Stimulated activated CD8-positive, alpha-beta memory T cell treated with anti-CD3 and anti-CD28 coated beads, Interleukin-7, amount 100 ng/mL, for 4 hours (primary cell): ENCODE measurements around the gene VIM.

Experiments used
- DNase-seq, 2 donors: peaks; one replicate each; pipeline ENCODE4 v3.0.0-alpha.2; 2020; ENCODE audit warnings: low read depth in 2 of 2

The VIM gene

DNA sequence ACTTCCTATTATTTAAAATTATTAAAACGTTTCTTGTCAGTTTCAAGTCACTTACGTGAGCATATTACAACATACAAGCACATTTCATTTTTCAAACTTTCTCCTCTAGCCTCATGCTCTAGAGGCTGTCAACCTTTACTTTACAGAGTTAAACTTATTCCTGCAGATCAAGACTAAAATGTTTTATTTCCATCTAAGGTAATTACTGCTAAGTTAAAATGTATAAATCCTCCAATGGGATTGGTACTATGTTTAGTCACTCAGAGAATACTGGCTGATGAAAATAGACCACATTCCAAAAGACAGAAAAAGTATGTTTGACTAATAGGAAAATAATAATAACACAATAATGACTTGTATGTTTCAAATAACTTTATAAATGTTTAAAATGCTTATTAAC lies 18.2 kb upstream of the VIM start:
- no peak for DNase-seq

DNA sequence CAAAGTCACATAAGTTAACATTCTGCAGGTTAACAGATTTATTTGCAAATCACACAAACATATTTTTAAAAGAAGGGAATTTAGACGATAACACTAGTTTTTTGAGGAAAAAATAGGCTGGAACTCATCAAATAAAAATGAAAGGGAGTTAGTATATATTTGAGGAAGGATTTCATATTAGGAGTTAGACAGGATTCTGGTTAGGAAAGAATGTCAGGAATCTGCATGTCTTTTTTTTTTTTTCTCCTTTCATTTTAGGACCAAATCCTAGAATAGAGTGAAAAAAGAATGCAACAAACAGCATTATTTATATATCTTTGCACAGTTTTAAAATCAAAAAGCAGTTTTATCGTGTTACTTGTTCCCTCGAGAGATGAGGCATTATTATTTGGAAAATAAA lies 17.7 kb upstream of the VIM start:
- no peak for DNase-seq

DNA sequence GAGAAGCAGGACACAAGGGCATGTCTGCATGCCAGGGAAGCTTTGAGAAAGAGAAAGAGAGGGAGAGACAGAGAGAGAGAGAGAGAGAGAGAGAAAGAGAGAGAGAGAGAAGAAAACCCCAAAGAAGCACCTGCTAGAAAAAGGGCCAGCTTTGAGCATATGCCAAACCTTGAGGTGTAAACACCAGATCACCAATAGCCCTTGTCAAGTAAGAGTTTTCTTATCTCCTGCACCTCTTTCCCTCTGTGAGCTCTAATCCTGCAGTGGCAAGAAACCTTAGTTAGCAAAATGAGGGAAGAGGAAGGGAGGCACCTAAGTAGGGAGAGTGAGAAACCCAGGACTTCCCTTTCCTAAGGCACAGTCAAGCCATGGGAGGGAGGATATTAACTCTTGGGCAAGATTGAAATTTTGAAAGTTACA lies 15.2 kb upstream of the VIM start:
- no peak for DNase-seq

- no peak for DNase-seq
Observed at GRCh38 chr10:17213646-17214349, 14.2 kb upstream of the VIM start.

- no peak for DNase-seq
Observed at GRCh38 chr10:17214526-17214925, 13.5 kb upstream of the VIM start.

- DNase-seq = no peak
Observed at GRCh38 chr10:17214971-17215781, 12.9 kb upstream of the VIM start.

GRCh38 chr10:17215782-17216122 lies 12.3 kb upstream of the VIM start:
- no peak for DNase-seq

- no peak for DNase-seq
Observed at GRCh38 chr10:17216217-17216900, 11.7 kb upstream of the VIM start.

GRCh38 chr10:17216901-17217395 lies 11.1 kb upstream of the VIM start:
- DNase-seq = no peak

DNA sequence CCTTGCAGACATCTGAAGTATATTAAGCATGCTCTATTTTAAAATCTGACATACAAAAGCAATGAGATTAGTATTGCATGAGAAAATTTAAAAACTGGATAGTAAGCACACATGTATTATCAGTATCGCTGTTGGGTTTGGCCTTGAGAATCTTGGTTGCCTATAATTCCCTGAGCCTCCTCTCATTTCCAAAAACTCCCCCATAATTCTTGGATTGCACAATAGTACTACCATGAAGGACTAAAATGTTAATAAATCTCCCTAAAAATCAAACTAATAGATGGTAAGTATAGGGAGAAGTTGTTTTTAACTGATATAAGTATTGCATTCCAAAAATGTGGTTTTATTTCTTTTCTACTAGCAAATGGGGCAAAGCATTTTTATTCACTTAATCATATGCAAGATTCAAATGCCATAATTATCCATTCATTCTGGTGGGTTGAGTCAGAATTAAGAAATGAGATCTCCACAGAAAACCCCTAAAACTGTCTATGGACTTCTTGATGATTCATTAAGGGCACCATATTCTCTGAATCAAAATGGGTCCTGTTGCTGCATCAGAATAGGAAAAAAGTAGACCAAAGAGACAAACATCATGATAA lies 10.3 kb upstream of the VIM start:
- no peak for DNase-seq

DNA sequence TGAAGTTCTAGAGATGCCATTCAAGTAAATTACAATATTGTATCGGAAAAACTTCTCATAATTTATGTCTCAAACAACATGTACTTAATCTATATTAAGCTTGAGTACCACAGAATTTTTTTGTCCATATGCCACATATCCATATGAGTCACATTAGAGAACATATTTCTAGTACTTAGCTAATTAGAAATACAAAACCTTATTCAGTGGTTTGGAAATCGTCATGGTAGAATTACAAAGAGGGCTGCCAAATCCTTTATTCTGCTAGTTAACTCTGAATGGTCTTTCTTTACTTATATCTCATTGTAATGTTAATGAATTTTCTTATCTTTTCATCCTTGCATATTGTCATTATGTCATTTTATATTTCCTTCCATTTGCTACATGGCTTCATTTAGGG lies 9.0 kb upstream of the VIM start:
- DNase-seq = no peak

GRCh38 chr10:17220652-17221100 lies 7.4 kb upstream of the VIM start:
- no peak for DNase-seq

DNA sequence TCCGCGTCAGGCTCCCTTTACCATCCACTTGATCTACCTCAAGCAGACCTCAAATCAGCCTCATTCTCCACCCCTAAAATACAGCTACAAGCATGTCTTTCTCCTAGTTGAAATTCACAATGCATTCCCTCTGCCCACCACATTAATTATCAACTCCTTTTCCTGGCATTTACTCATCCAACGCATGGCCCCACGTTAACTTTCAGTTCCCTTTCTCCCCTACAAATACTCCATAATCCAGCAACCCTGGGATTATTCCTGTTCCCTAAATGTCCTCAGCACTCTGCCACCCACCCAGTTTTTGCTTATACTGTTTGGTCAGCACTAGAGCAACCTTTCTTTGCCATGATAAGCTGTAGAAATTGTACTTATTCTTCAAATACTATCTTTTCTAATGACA lies 5.7 kb upstream of the VIM start:
- no peak for DNase-seq

GRCh38 chr10:17225808-17226207 lies 2.2 kb upstream of the VIM start:
- DNase-seq = no peak

GRCh38 chr10:17226891-17227303 lies 1.1 kb upstream of the VIM start:
- DNase-seq = no peak

DNA sequence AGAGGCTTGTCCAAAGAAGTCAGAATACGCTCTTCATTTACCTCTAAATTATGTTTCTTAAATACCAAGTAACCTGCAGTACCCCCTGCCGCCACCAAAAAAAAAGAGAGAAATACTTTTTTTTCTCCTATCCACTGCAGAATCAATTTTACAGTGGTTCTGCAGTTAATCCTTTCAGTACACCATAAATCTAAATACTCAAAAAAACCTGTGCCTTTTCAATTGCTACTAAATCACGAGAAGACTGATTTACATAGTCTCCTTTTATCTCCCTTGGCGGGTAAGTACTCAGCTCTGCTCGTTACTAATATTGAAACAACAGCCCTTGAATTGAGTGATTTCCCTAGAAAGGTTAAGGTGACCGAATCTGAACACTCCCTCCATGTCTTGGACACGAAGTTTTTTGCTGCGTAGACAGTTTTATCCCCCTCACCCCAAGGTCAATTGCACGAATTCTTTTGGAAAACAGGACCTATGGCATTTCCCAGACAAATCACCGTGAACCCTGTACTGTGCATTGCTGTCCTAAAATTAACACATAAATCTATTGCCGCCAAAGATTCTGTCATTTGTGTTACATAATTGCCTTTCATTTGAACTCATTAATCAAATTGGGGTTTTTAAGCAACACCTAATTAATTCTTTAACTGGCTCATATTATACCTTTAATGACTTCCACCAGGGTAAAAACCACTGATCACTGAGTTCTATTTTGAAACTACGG lies 512 bp upstream of the VIM start:
- no peak for DNase-seq

DNA sequence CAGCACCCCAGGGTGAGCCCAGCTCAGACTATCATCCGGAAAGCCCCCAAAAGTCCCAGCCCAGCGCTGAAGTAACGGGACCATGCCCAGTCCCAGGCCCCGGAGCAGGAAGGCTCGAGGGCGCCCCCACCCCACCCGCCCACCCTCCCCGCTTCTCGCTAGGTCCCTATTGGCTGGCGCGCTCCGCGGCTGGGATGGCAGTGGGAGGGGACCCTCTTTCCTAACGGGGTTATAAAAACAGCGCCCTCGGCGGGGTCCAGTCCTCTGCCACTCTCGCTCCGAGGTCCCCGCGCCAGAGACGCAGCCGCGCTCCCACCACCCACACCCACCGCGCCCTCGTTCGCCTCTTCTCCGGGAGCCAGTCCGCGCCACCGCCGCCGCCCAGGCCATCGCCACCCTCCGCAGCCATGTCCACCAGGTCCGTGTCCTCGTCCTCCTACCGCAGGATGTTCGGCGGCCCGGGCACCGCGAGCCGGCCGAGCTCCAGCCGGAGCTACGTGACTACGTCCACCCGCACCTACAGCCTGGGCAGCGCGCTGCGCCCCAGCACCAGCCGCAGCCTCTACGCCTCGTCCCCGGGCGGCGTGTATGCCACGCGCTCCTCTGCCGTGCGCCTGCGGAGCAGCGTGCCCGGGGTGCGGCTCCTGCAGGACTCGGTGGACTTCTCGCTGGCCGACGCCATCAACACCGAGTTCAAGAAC lies 1.1 kb downstream of the VIM start:
- peak; percentile 75 to 81 for DNase-seq

- DNase-seq = no peak
Observed at GRCh38 chr10:17229717-17229966, 1.6 kb downstream of the VIM start.

DNA sequence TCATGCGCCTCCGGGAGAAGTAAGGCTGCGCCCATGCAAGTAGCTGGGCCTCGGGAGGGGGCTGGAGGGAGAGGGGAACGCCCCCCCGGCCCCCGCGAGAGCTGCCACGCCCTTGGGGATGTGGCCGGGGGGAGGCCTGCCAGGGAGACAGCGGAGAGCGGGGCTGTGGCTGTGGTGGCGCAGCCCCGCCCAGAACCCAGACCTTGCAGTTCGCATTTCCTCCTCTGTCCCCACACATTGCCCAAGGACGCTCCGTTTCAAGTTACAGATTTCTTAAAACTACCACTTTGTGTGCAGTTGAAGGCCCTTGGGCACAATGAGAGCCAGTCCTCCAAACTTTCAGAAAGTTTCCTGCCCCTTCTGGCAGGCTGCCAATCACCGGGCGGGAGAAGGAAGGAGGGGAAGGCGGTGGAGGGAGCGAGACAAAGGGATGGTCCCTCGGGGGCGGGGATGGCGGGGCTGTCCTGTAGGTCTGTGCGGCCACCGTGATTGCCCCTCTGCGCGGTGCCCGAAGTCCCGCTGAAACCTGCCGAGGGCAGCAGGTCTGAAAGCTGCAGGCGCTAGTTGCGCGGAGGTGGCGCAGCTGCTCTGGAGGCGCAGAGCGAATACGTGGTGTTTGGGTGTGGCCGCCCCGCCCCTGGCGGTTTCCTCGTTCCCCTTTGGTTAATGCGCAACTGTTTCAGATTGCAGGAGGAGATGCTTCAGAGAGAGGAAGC lies 2.1 kb downstream of the VIM start:
- DNase-seq = peak; percentile 75 to 81

DNA sequence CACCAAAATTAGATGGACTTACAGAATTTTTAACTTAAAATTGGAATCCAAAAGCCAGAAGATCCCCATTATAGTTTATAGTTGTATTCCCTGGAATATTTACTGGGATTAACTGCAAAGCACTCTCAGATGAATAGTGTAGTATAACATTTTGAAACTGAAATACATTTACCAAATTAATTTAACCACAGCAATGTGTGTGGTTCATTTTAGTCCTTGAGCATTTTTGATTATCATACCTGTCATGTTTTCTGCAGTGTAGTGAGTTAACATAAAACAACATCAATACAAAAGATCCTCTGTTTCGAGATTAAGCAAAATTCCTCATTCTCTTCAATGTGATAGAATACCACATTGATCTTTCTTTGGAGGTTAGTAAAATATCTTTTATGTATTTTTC lies 3.7 kb downstream of the VIM start:
- DNase-seq = no peak
